GM21526 (cell line): ENCODE results near the gene PAXX.

Experiments
- ATAC-seq: cut with Tn5 transposase; IDR thresholded peaks from one replicate; pipeline ENCODE4 v1.9.1; 2021; ENCODE audit warnings: moderate library complexity; ENCODE audit not compliant: unreplicated experiment, low FRiP score

PAXX gene

GRCh38 chr9:136964833-136965422 lies 27.3 kb upstream of the PAXX start:
- no peak for ATAC-seq

- no peak for ATAC-seq
Observed at GRCh38 chr9:136965771-136966484, 26.3 kb upstream of the PAXX start.

GRCh38 chr9:136968333-136969127 lies 23.7 kb upstream of the PAXX start:
- no peak for ATAC-seq

GRCh38 chr9:136969150-136969549 lies 23.1 kb upstream of the PAXX start:
- ATAC-seq: no peak

GRCh38 chr9:136969774-136970173 lies 22.4 kb upstream of the PAXX start:
- no peak for ATAC-seq

- no peak for ATAC-seq
Observed at GRCh38 chr9:136970361-136970760, 21.9 kb upstream of the PAXX start.

- ATAC-seq: no peak
Observed at GRCh38 chr9:136971746-136972145, 20.5 kb upstream of the PAXX start.

GRCh38 chr9:136972335-136972734 lies 19.9 kb upstream of the PAXX start:
- no peak for ATAC-seq

- ATAC-seq: no peak
Observed at GRCh38 chr9:136972743-136973142, 19.5 kb upstream of the PAXX start.

GRCh38 chr9:136973618-136974617 lies 18.3 kb upstream of the PAXX start:
- no peak for ATAC-seq

- ATAC-seq: no peak
Observed at GRCh38 chr9:136974817-136975535, 17.2 kb upstream of the PAXX start.

GRCh38 chr9:136975644-136976043 lies 16.6 kb upstream of the PAXX start:
- no peak for ATAC-seq

- no peak for ATAC-seq
Observed at GRCh38 chr9:136977223-136977622, 15.0 kb upstream of the PAXX start, which contains the start of gene PTGDS. Gene PTGDS (plus strand): TSS chr9:136977504. CDS start chr9:136977579, 75 bp downstream.

GRCh38 chr9:136977649-136978072 lies 14.6 kb upstream of the PAXX start:
- ATAC-seq: no peak

GRCh38 chr9:136978073-136978864 lies 14.0 kb upstream of the PAXX start:
- no peak for ATAC-seq

GRCh38 chr9:136978865-136979544 lies 13.2 kb upstream of the PAXX start:
- no peak for ATAC-seq

- no peak for ATAC-seq
Observed at GRCh38 chr9:136979769-136980587, 12.2 kb upstream of the PAXX start.
